OCI-LY7 (cell line): ENCODE results near the gene SARM1. TPM values are rescaled to one million over a fixed set of nuclear protein-coding genes. Genes with fewer than 3 reads are reported as not detected.

ENCODE experiments used
- BruUV-seq: library from RNA; stranded (reverse); fragments of 400-500 nt; replicated peaks from 2 replicates; lab custom pipeline; 2021; lab: Mats Ljungman, UMichigan
- CTCF ChIA-PET: fragments of 300-600 bp; sonication (Branson Sonifier 250); formaldehyde crosslinking; loops from one replicate; lab custom pipeline; 2022; ENCODE audit warnings: antibody characterized with exemption; ENCODE audit not compliant: unreplicated experiment; lab: Charles Lee
- POLR2A ChIA-PET: fragments of 300-600 bp; sonication (Branson Sonifier 250); formaldehyde crosslinking; loops from one replicate; lab custom pipeline; 2022; ENCODE audit warnings: antibody characterized with exemption; lab: Charles Lee
- DNase-seq: peaks from one replicate; pipeline ENCODE4 v3.0.0-alpha.2; 2015; ENCODE audit warnings: low spot score
- H2AFZ ChIP-seq: fragments of 200-600 bp; sonication (generic), shearing (Covaris generic); 2 replicates; pipeline ENCODE4 v1.6.1; 2014; ENCODE audit warnings: mild to moderate bottlenecking, antibody characterized with exemption, low read length, moderate library complexity
- H3K27ac ChIP-seq: fragments of 200-600 bp; sonication (generic); 2 replicates; pipeline ENCODE4 v1.5.1; 2014; ENCODE audit warnings: mixed run types, low read depth, mild to moderate bottlenecking, moderate library complexity, low read length, inconsistent platforms; ENCODE audit not compliant: poor library complexity, severe bottlenecking
- H3K36me3 ChIP-seq: fragments of 200-600 bp; sonication (generic); 2 replicates; pipeline ENCODE4 v1.6.1; 2014; ENCODE audit warnings: mild to moderate bottlenecking, antibody characterized with exemption, low read length, moderate library complexity, mixed read lengths; ENCODE audit not compliant: insufficient read depth
- H3K4me1 ChIP-seq: fragments of 200-600 bp; sonication (generic); 2 replicates; pipeline ENCODE4 v1.5.1; 2014; ENCODE audit warnings: mild to moderate bottlenecking, low read length; ENCODE audit not compliant: insufficient read depth, poor library complexity, severe bottlenecking
- H3K4me2 ChIP-seq: fragments of 200-600 bp; sonication (generic); 2 replicates; pipeline ENCODE4 v1.6.1; 2014; ENCODE audit warnings: mild to moderate bottlenecking, low read length
- H3K4me3 ChIP-seq: fragments of 200-600 bp; sonication (generic); 2 replicates; pipeline ENCODE4 v1.5.1; 2014; ENCODE audit warnings: mild to moderate bottlenecking, low read depth, low read length; ENCODE audit not compliant: poor library complexity, severe bottlenecking
- H3K79me2 ChIP-seq: fragments of 200-600 bp; sonication (generic); 2 replicates; pipeline ENCODE4 v1.6.1; 2016; ENCODE audit warnings: low read depth, mild to moderate bottlenecking, low read length, moderate library complexity, mixed read lengths; ENCODE audit not compliant: insufficient read depth
- H3K9me2 ChIP-seq: fragments of 200-600 bp; sonication (generic); 2 replicates; pipeline ENCODE4 v1.6.1; 2016; ENCODE audit warnings: mild to moderate bottlenecking, low read length, mixed read lengths; ENCODE audit not compliant: insufficient read depth
- H3K9me3 ChIP-seq: fragments of 200-600 bp; sonication (generic); 2 replicates; pipeline ENCODE4 v1.6.1; 2014; ENCODE audit warnings: mild to moderate bottlenecking, mixed run types, low read length, mixed read lengths
- H4K20me1 ChIP-seq: fragments of 200-600 bp; sonication (generic); 2 replicates; pipeline ENCODE4 v1.6.1; 2014; ENCODE audit warnings: mild to moderate bottlenecking, antibody characterized with exemption, low read length, moderate library complexity, mixed read lengths; ENCODE audit not compliant: insufficient read depth
- EZH2phosphoT487 ChIP-seq: fragments of 200-600 bp; sonication (generic); IDR thresholded peaks from 2 replicates; pipeline ENCODE4 v1.6.1; 2018; ENCODE audit warnings: low read depth, borderline replicate concordance, mild to moderate bottlenecking, mixed run types, antibody characterized with exemption, low read length, moderate library complexity, mixed read lengths
- intact Hi-C: fragments of 100-400 bp; cut with micrococcal nuclease; formaldehyde crosslinking; loops from one replicate; pipeline ENCODE4 v1.10.0; 2022; ENCODE audit not compliant: unreplicated experiment
- total RNA-seq, 2 experiments: library from RNA; depleted of rRNA in 1 of 2; stranded (reverse); fragments of >200 nt in 1 of 2; shearing (Covaris generic) in 1 of 2; gene quantifications; 2 replicates each; pipeline ENCODE4 v1.2.3, GENCODE V29; 2014 to 2022
- TF ChIP-seq, protein P1 (sequence below): fragments of 200-600 bp; sonication (generic); conservative IDR thresholded peaks from 2 replicates; pipeline ENCODE4 v1.5.1; 2014; ENCODE audit warnings: mild to moderate bottlenecking, antibody characterized with exemption, low read length, moderate library complexity, mixed read lengths

SARM1 gene
- total RNA-seq, 2 experiments from 2014 or later, result 7.5 to 21.3 TPM

DNA sequence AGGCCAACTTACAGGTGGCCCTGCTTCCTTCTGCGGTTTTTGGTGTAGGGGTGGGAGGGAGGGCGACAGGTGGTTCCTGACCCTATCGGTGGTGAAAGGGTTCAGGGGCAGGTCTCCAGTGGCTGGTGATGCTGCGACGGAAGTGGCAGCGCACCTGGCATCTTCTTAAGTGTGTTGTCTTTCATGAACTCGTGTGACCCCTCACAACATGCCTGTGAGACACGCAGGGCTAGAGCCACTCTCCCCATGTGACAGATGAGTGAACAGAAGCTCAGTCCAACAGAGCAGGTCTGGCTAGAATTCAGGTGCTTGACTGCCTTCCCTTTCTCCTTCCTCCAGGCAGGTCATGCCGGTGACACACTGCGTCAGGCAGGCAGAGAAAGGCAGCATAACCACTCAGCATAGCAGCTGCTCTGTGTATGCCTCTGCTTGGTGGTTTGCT, 28.0 kb upstream of the SARM1 start:
- no peaks in the 10 kb centered on the region for H3K9me3 ChIP-seq
- DNase-seq, result peak; percentile 91
- TF ChIP-seq, protein P1, sequence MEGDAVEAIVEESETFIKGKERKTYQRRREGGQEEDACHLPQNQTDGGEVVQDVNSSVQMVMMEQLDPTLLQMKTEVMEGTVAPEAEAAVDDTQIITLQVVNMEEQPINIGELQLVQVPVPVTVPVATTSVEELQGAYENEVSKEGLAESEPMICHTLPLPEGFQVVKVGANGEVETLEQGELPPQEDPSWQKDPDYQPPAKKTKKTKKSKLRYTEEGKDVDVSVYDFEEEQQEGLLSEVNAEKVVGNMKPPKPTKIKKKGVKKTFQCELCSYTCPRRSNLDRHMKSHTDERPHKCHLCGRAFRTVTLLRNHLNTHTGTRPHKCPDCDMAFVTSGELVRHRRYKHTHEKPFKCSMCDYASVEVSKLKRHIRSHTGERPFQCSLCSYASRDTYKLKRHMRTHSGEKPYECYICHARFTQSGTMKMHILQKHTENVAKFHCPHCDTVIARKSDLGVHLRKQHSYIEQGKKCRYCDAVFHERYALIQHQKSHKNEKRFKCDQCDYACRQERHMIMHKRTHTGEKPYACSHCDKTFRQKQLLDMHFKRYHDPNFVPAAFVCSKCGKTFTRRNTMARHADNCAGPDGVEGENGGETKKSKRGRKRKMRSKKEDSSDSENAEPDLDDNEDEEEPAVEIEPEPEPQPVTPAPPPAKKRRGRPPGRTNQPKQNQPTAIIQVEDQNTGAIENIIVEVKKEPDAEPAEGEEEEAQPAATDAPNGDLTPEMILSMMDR, result no peak
- TF ChIP-seq EZH2phosphoT487, result no peak
- peak overlapping the region; percentile 19 for H3K4me3 ChIP-seq
- H3K9me2 ChIP-seq, result no peaks in the 10 kb centered on the region
- intact Hi-C loops, result no loop called here
- peak overlapping the region; percentile 54 for H3K4me2 ChIP-seq
- no peaks in the 10 kb centered on the region for H3K79me2 ChIP-seq
- H3K36me3 ChIP-seq, result peaks cover 70% of the 10 kb centered on the region
- POLR2A ChIA-PET, result interaction anchor here (1.2 to 1.3 kb wide), 2 partner anchors 12 to 14 kb away, joined by 4 to 5 read pairs; partner anchors contain the start of gene POLDIP2
- BruUV-seq, result no TSS peak
- H3K27ac ChIP-seq, result peak overlapping the region; percentile 92
- H2AFZ ChIP-seq, result no peak overlapping the region
- peaks cover 32% of the 10 kb centered on the region for H3K4me1 ChIP-seq
- no peaks in the 10 kb centered on the region for H4K20me1 ChIP-seq
- CTCF ChIA-PET, result no interaction called here

DNA sequence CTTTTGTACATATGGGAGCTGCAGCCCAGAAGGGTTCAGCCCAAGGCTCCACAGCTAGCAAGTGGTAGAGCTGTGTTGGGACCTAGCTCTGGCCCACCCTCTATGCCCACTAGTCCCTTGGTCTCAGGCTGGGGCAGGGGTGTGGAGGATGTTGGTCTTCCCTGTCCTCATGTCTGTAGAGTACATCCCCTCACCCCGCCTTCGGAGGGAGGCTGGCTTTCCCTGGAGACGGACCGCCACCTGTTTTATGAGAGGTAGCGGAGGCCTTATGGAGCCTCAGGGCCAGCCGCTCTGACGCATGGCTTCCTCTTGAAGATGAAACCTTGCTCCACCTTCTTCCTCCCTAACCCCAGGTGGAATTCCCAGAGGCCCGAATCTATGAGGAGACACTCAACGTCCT, 27.5 kb upstream of the SARM1 start:
- no peak for DNase-seq
- no peaks in the 10 kb centered on the region for H3K79me2 ChIP-seq
- H3K36me3 ChIP-seq, result peaks cover 75% of the 10 kb centered on the region
- H3K9me2 ChIP-seq, result no peaks in the 10 kb centered on the region
- no peaks in the 10 kb centered on the region for H3K9me3 ChIP-seq
- no peak overlapping the region for H2AFZ ChIP-seq
- no peaks in the 10 kb centered on the region for H4K20me1 ChIP-seq
- intact Hi-C loops, result no loop called here
- no TSS peak for BruUV-seq
- POLR2A ChIA-PET, result interaction anchor here (1.2 to 1.3 kb wide), 2 partner anchors 12 to 14 kb away, joined by 4 to 5 read pairs; partner anchors contain the start of gene POLDIP2
- H3K27ac ChIP-seq, result peak overlapping the region; percentile 92
- CTCF ChIA-PET, result no interaction called here
- peaks cover 32% of the 10 kb centered on the region for H3K4me1 ChIP-seq
- peak overlapping the region; percentile 54 for H3K4me2 ChIP-seq
- no peak for TF ChIP-seq EZH2phosphoT487
- TF ChIP-seq, protein P1, result no peak
- peak overlapping the region; percentile 19 for H3K4me3 ChIP-seq

DNA sequence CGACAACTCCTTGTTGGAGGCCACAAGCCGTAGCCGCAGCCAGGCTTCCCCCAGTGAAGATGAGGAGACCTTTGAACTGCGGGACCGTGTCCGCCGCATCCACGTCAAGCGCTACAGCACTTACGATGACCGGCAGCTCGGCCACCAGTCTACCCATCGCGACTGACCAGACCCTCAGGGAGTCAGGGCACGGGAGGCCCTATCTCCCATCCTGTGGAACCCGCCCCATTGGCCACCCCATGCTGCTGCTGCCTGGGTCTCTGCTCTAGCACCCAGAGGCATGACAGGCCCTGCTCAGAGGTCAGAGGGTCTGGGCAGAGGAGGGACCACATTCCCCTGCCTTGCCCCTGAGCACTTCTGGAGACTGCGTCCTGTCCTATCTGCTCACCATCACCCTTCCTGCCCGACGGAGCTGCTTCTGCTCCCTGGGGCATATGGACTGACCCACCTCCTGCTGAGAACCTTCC, 27.0 kb upstream of the SARM1 start:
- ChIA-PET CTCF (no interaction called here), POLR2A (interaction anchor here (1.2 to 1.3 kb wide), 2 partner anchors 11 to 13 kb away, joined by 4 to 5 read pairs; partner anchors contain the start of gene POLDIP2)
- intact Hi-C loops, result no loop called here
- Histone ChIP-seq H3K36me3 (peaks cover 79% of the 10 kb centered on the region), H4K20me1 (no peaks in the 10 kb centered on the region), H3K4me3 (no peak overlapping the region), H2AFZ (no peak overlapping the region), H3K79me2 (no peaks in the 10 kb centered on the region), H3K9me2 (no peaks in the 10 kb centered on the region), H3K4me2 (peak overlapping the region; percentile 54), H3K4me1 (peaks cover 32% of the 10 kb centered on the region), H3K27ac (peak overlapping the region; percentile 92), H3K9me3 (no peaks in the 10 kb centered on the region)
- TF ChIP-seq, protein P1, result no peak
- no peak for TF ChIP-seq EZH2phosphoT487
- BruUV-seq, result no TSS peak
- no peak for DNase-seq
